WTC11 (cell line): ENCODE data around the gene STAB2. TPM values are rescaled to one million over a fixed set of nuclear protein-coding genes. Genes with fewer than 3 reads are reported as not detected.

Experiments used
- ATAC-seq: fragments of 200-7000 bp; cut with Tn5 transposase; 2 replicates; pipeline ENCODE4 v1.10.0; 2021; ENCODE audit warnings: mild to moderate bottlenecking, moderate library complexity
- CTCF ChIA-PET: fragments of 300-600 bp; sonication (Branson Sonifier 250); formaldehyde crosslinking; loops from one replicate; lab custom pipeline; 2021; ENCODE audit warnings: antibody characterized with exemption; lab: Charles Lee
- POLR2A ChIA-PET: fragments of 350-600 bp; sonication (Branson Sonifier 250); formaldehyde crosslinking; loops from one replicate; lab custom pipeline; 2021; ENCODE audit warnings: antibody characterized with exemption; lab: Charles Lee
- DNase-seq: peaks from one replicate; pipeline ENCODE4 v3.0.0; 2021; ENCODE audit warnings: low spot score
- H3K27ac Mint-ChIP-seq: 2 replicates; pipeline ENCODE4 v1.8.0; 2021; ENCODE audit warnings: mixed read lengths
- H3K27me3 Mint-ChIP-seq: 2 replicates; pipeline ENCODE4 v1.8.0; 2021; ENCODE audit warnings: low read depth, mild to moderate bottlenecking, moderate library complexity, mixed read lengths
- H3K36me3 Mint-ChIP-seq: 2 replicates; pipeline ENCODE4 v1.8.0; 2021; ENCODE audit warnings: mixed read lengths
- H3K4me1 Mint-ChIP-seq: 2 replicates; pipeline ENCODE4 v1.8.0; 2022; ENCODE audit warnings: mixed read lengths
- H3K4me3 Mint-ChIP-seq: 2 replicates; pipeline ENCODE4 v1.8.0; 2021; ENCODE audit warnings: mild to moderate bottlenecking, moderate library complexity, mixed read lengths
- H3K9me3 Mint-ChIP-seq: 2 replicates; pipeline ENCODE4 v1.8.0; 2021; ENCODE audit warnings: mixed read lengths
- ATF1 ChIP-seq: sonication (generic); formaldehyde crosslinking; IDR thresholded peaks from 2 replicates; pipeline ENCODE4 v1.8.1; 2023; ENCODE audit warnings: mild to moderate bottlenecking, moderate library complexity, missing genetic modification reagents
- CBFB ChIP-seq: sonication (generic); formaldehyde crosslinking; IDR thresholded peaks from 2 replicates; pipeline ENCODE4 v1.8.1; 2022; ENCODE audit warnings: mild to moderate bottlenecking, low read depth, missing genetic modification reagents
- ELF4 ChIP-seq: sonication (generic); formaldehyde crosslinking; IDR thresholded peaks from 2 replicates; pipeline ENCODE4 v1.8.1; 2022; ENCODE audit warnings: low read depth, mild to moderate bottlenecking, moderate library complexity, missing genetic modification reagents
- ESRRA ChIP-seq: sonication (generic); formaldehyde crosslinking; IDR thresholded peaks from 2 replicates; pipeline ENCODE4 v1.8.1; 2022; ENCODE audit warnings: mild to moderate bottlenecking, missing genetic modification reagents, borderline replicate concordance
- GABPB1 ChIP-seq: sonication (generic); formaldehyde crosslinking; IDR thresholded peaks from 2 replicates; pipeline ENCODE4 v1.8.1; 2023; ENCODE audit warnings: mild to moderate bottlenecking, missing genetic modification reagents
- HMGA2 ChIP-seq: fragments of 250-450 bp; sonication (Bioruptor Pico); IDR thresholded peaks from 2 replicates; pipeline ENCODE4 v1.4.0; 2021; ENCODE audit warnings: mild to moderate bottlenecking, moderate library complexity
- JAZF1 ChIP-seq: fragments of 250-450 bp; sonication (Bioruptor Pico); IDR thresholded peaks from 2 replicates; pipeline ENCODE4 v1.9.0; 2021; ENCODE audit warnings: moderate library complexity, mild to moderate bottlenecking, inconsistent platforms
- SP1 ChIP-seq: sonication (generic); formaldehyde crosslinking; conservative IDR thresholded peaks from 2 replicates; pipeline ENCODE4 v1.8.1; 2022; ENCODE audit warnings: missing genetic modification reagents
- ZNF121 ChIP-seq: sonication (generic); formaldehyde crosslinking; IDR thresholded peaks from 2 replicates; pipeline ENCODE4 v1.8.0; 2023; ENCODE audit warnings: missing genetic modification reagents
- ZNF138 ChIP-seq: sonication (generic); formaldehyde crosslinking; conservative IDR thresholded peaks from 2 replicates; pipeline ENCODE4 v1.8.1; 2022; ENCODE audit warnings: mild to moderate bottlenecking, moderate library complexity, missing genetic modification reagents
- ZNF232 ChIP-seq: sonication (generic); formaldehyde crosslinking; IDR thresholded peaks from 2 replicates; pipeline ENCODE4 v1.8.0; 2022; ENCODE audit warnings: mild to moderate bottlenecking, missing genetic modification reagents
- ZNF671 ChIP-seq: fragments of 250-450 bp; sonication (Bioruptor Pico); IDR thresholded peaks from 2 replicates; pipeline ENCODE4 v1.8.0; 2021; ENCODE audit warnings: mild to moderate bottlenecking
- total RNA-seq: library from RNA; stranded (reverse); gene quantifications from 3 replicates; pipeline ENCODE4 v1.2.3, GENCODE V29; 2021
- TF ChIP-seq, protein P1 (sequence below): fragments of 250-450 bp; sonication (Bioruptor Pico); IDR thresholded peaks from 2 replicates; pipeline ENCODE4 v1.9.0; 2021; ENCODE audit warnings: mild to moderate bottlenecking
- TF ChIP-seq, protein P2 (sequence below): sonication (generic); formaldehyde crosslinking; IDR thresholded peaks from 2 replicates; pipeline ENCODE4 v1.8.0; 2022; ENCODE audit warnings: missing genetic modification reagents
- TF ChIP-seq, protein P3 (sequence below): sonication (generic); formaldehyde crosslinking; conservative IDR thresholded peaks from 2 replicates; pipeline ENCODE4 v1.8.1; 2022; ENCODE audit warnings: mild to moderate bottlenecking, missing genetic modification reagents
- TF ChIP-seq, protein P4 (sequence below): fragments of 250-450 bp; sonication (Bioruptor Pico); IDR thresholded peaks from 2 replicates; pipeline ENCODE4 v1.9.0; 2021; ENCODE audit warnings: mild to moderate bottlenecking
- TF ChIP-seq, protein P5 (sequence below): sonication (generic); formaldehyde crosslinking; IDR thresholded peaks from 2 replicates; pipeline ENCODE4 v1.8.1; 2023; ENCODE audit warnings: mild to moderate bottlenecking, missing genetic modification reagents, moderate library complexity
- TF ChIP-seq, protein P6 (sequence below): fragments of 250-450 bp; sonication (Bioruptor Pico); IDR thresholded peaks from 2 replicates; pipeline ENCODE4 v1.9.0; 2021; ENCODE audit warnings: mild to moderate bottlenecking, borderline replicate concordance
- TF ChIP-seq, protein P7 (sequence below): sonication (generic); formaldehyde crosslinking; IDR thresholded peaks from 2 replicates; pipeline ENCODE4 v1.8.0; 2023; ENCODE audit warnings: missing genetic modification reagents, mild to moderate bottlenecking, borderline replicate concordance

Gene STAB2
- total RNA-seq, 1 experiment from 2014 or later, result 0.48 TPM

DNA sequence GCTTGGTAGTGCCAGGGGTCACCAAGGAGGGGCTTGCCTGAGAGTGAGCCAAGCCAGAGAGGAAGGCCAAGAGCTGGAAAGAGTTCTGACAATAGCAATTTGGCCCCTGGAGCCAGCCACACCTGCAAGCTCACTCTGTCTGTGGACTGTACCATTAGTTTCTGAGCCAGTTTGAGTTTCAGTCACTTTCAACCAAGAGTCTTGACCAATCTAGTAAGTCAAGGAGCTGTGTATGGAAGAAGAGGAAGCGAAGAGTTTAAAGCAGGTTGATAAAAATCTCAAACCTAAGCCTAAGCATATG lies 215.5 kb downstream of the STAB2 start:
- Mint-ChIP-seq H3K36me3 (peaks cover 25% of the 10 kb centered on the region), H3K27me3 (no peaks in the 10 kb centered on the region; the same call in 1 of the 2 replicates), H3K4me1 (peaks cover 20% of the 10 kb centered on the region), H3K9me3 (0 out of 2 replicates have a peak, but pooled peaks cover 3% of the 10 kb centered on the region), H3K4me3 (no peak overlapping the region), H3K27ac (no peak overlapping the region)
- DNase-seq, result no peak
- POLR2A ChIA-PET, result no interaction called here
- TF ChIP-seq ESRRA (CRISPR knock-in tag) (no peak), ATF1 (CRISPR knock-in tag) (no peak)
- CTCF ChIA-PET, result interaction anchor here (1.3 kb wide), 1 partner anchor 228 kb away, joined by 3 read pairs; no protein-coding TSS in a partner anchor
- no peak for ATAC-seq

DNA sequence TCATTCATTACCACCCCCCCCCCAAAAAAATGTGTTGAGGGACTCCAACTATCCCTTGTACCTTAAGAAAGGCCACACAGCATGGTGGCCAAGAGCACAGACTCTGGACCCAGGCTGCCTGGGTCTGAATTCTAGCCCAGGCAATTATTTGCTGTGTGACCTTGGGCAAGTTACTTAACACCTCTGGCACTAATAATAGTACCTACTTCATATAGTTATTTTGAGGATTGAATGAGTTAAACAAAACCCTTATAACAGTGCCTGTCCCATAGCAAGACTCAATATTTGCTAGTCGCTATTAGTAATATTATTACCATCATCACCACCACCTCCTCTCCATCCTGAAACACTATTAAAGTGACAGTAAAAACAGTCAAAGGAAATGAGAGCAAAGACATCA lies 216.8 kb downstream of the STAB2 start:
- Mint-ChIP-seq H3K4me1 (peaks cover 20% of the 10 kb centered on the region), H3K36me3 (peaks cover 16% of the 10 kb centered on the region), H3K27ac (peak overlapping the region; percentile 69; the same call in 1 of the 2 replicates), H3K4me3 (no peak overlapping the region), H3K27me3 (no peaks in the 10 kb centered on the region; the same call in 1 of the 2 replicates), H3K9me3 (0 out of 2 replicates have a peak, but pooled peaks cover 3% of the 10 kb centered on the region)
- ChIA-PET CTCF (no interaction called here), POLR2A (interaction anchor here (0.7 kb wide), 1 partner anchor 118 kb away, joined by 4 read pairs; no protein-coding TSS in a partner anchor)
- ATAC-seq (no peak), DNase-seq (no peak)
- no peak for TF ChIP-seq JAZF1 (CRISPR knock-in tag)
- no peak for TF ChIP-seq CBFB (CRISPR knock-in tag)
- no peak for TF ChIP-seq HMGA2 (CRISPR knock-in tag)
- TF ChIP-seq, protein P1, sequence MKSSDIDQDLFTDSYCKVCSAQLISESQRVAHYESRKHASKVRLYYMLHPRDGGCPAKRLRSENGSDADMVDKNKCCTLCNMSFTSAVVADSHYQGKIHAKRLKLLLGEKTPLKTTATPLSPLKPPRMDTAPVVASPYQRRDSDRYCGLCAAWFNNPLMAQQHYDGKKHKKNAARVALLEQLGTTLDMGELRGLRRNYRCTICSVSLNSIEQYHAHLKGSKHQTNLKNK (CRISPR knock-in tag), result no peak
- TF ChIP-seq, protein P2, sequence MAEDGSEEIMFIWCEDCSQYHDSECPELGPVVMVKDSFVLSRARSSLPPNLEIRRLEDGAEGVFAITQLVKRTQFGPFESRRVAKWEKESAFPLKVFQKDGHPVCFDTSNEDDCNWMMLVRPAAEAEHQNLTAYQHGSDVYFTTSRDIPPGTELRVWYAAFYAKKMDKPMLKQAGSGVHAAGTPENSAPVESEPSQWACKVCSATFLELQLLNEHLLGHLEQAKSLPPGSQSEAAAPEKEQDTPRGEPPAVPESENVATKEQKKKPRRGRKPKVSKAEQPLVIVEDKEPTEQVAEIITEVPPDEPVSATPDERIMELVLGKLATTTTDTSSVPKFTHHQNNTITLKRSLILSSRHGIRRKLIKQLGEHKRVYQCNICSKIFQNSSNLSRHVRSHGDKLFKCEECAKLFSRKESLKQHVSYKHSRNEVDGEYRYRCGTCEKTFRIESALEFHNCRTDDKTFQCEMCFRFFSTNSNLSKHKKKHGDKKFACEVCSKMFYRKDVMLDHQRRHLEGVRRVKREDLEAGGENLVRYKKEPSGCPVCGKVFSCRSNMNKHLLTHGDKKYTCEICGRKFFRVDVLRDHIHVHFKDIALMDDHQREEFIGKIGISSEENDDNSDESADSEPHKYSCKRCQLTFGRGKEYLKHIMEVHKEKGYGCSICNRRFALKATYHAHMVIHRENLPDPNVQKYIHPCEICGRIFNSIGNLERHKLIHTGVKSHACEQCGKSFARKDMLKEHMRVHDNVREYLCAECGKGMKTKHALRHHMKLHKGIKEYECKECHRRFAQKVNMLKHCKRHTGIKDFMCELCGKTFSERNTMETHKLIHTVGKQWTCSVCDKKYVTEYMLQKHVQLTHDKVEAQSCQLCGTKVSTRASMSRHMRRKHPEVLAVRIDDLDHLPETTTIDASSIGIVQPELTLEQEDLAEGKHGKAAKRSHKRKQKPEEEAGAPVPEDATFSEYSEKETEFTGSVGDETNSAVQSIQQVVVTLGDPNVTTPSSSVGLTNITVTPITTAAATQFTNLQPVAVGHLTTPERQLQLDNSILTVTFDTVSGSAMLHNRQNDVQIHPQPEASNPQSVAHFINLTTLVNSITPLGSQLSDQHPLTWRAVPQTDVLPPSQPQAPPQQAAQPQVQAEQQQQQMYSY (CRISPR knock-in tag), result no peak
- TF ChIP-seq, protein P3, sequence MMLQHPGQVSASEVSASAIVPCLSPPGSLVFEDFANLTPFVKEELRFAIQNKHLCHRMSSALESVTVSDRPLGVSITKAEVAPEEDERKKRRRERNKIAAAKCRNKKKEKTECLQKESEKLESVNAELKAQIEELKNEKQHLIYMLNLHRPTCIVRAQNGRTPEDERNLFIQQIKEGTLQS (CRISPR knock-in tag), result no peak
- TF ChIP-seq, protein P4, sequence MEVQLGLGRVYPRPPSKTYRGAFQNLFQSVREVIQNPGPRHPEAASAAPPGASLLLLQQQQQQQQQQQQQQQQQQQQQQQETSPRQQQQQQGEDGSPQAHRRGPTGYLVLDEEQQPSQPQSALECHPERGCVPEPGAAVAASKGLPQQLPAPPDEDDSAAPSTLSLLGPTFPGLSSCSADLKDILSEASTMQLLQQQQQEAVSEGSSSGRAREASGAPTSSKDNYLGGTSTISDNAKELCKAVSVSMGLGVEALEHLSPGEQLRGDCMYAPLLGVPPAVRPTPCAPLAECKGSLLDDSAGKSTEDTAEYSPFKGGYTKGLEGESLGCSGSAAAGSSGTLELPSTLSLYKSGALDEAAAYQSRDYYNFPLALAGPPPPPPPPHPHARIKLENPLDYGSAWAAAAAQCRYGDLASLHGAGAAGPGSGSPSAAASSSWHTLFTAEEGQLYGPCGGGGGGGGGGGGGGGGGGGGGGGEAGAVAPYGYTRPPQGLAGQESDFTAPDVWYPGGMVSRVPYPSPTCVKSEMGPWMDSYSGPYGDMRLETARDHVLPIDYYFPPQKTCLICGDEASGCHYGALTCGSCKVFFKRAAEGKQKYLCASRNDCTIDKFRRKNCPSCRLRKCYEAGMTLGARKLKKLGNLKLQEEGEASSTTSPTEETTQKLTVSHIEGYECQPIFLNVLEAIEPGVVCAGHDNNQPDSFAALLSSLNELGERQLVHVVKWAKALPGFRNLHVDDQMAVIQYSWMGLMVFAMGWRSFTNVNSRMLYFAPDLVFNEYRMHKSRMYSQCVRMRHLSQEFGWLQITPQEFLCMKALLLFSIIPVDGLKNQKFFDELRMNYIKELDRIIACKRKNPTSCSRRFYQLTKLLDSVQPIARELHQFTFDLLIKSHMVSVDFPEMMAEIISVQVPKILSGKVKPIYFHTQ (CRISPR knock-in tag), result no peak
- no peak for TF ChIP-seq ZNF138
- TF ChIP-seq SP1 (CRISPR knock-in tag), result no peak
- TF ChIP-seq, protein P5, sequence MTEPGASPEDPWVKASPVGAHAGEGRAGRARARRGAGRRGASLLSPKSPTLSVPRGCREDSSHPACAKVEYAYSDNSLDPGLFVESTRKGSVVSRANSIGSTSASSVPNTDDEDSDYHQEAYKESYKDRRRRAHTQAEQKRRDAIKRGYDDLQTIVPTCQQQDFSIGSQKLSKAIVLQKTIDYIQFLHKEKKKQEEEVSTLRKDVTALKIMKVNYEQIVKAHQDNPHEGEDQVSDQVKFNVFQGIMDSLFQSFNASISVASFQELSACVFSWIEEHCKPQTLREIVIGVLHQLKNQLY (CRISPR knock-in tag), result no peak
- TF ChIP-seq, protein P6, sequence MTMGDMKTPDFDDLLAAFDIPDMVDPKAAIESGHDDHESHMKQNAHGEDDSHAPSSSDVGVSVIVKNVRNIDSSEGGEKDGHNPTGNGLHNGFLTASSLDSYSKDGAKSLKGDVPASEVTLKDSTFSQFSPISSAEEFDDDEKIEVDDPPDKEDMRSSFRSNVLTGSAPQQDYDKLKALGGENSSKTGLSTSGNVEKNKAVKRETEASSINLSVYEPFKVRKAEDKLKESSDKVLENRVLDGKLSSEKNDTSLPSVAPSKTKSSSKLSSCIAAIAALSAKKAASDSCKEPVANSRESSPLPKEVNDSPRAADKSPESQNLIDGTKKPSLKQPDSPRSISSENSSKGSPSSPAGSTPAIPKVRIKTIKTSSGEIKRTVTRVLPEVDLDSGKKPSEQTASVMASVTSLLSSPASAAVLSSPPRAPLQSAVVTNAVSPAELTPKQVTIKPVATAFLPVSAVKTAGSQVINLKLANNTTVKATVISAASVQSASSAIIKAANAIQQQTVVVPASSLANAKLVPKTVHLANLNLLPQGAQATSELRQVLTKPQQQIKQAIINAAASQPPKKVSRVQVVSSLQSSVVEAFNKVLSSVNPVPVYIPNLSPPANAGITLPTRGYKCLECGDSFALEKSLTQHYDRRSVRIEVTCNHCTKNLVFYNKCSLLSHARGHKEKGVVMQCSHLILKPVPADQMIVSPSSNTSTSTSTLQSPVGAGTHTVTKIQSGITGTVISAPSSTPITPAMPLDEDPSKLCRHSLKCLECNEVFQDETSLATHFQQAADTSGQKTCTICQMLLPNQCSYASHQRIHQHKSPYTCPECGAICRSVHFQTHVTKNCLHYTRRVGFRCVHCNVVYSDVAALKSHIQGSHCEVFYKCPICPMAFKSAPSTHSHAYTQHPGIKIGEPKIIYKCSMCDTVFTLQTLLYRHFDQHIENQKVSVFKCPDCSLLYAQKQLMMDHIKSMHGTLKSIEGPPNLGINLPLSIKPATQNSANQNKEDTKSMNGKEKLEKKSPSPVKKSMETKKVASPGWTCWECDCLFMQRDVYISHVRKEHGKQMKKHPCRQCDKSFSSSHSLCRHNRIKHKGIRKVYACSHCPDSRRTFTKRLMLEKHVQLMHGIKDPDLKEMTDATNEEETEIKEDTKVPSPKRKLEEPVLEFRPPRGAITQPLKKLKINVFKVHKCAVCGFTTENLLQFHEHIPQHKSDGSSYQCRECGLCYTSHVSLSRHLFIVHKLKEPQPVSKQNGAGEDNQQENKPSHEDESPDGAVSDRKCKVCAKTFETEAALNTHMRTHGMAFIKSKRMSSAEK, result no peak
- TF ChIP-seq ELF4 (CRISPR knock-in tag), result no peak
- TF ChIP-seq ZNF232, result no peak
- TF ChIP-seq GABPB1 (CRISPR knock-in tag), result no peak
- no peak for TF ChIP-seq ZNF671 (CRISPR knock-in tag)
- TF ChIP-seq ZNF121, result no peak
- TF ChIP-seq, protein P7, sequence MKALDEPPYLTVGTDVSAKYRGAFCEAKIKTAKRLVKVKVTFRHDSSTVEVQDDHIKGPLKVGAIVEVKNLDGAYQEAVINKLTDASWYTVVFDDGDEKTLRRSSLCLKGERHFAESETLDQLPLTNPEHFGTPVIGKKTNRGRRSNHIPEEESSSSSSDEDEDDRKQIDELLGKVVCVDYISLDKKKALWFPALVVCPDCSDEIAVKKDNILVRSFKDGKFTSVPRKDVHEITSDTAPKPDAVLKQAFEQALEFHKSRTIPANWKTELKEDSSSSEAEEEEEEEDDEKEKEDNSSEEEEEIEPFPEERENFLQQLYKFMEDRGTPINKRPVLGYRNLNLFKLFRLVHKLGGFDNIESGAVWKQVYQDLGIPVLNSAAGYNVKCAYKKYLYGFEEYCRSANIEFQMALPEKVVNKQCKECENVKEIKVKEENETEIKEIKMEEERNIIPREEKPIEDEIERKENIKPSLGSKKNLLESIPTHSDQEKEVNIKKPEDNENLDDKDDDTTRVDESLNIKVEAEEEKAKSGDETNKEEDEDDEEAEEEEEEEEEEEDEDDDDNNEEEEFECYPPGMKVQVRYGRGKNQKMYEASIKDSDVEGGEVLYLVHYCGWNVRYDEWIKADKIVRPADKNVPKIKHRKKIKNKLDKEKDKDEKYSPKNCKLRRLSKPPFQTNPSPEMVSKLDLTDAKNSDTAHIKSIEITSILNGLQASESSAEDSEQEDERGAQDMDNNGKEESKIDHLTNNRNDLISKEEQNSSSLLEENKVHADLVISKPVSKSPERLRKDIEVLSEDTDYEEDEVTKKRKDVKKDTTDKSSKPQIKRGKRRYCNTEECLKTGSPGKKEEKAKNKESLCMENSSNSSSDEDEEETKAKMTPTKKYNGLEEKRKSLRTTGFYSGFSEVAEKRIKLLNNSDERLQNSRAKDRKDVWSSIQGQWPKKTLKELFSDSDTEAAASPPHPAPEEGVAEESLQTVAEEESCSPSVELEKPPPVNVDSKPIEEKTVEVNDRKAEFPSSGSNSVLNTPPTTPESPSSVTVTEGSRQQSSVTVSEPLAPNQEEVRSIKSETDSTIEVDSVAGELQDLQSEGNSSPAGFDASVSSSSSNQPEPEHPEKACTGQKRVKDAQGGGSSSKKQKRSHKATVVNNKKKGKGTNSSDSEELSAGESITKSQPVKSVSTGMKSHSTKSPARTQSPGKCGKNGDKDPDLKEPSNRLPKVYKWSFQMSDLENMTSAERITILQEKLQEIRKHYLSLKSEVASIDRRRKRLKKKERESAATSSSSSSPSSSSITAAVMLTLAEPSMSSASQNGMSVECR (CRISPR knock-in tag), result no peak
